DOHH2 (cell line): ENCODE measurements around the gene CDC42.

Experiments
- H3F3A ChIP-seq: fragments of 200-600 bp; sonication (generic), shearing (Covaris generic); 2 replicates; pipeline ENCODE4 v1.6.0; 2016; ENCODE audit warnings: antibody characterized with exemption, mild to moderate bottlenecking; ENCODE audit not compliant: control insufficient read depth, insufficient read depth
- H3K27ac ChIP-seq: fragments of 200-600 bp; sonication (generic); 2 replicates; pipeline ENCODE4 v1.5.1; 2014; ENCODE audit warnings: low read depth, mild to moderate bottlenecking, low read length, moderate library complexity
- H3K27me3 ChIP-seq: fragments of 200-600 bp; sonication (generic); 2 replicates; pipeline ENCODE4 v1.6.1; 2014; ENCODE audit warnings: mild to moderate bottlenecking, low read length, mixed read lengths; ENCODE audit not compliant: control insufficient read depth
- H3K36me3 ChIP-seq: fragments of 200-600 bp; sonication (generic); 2 replicates; pipeline ENCODE4 v1.6.1; 2014; ENCODE audit warnings: mild to moderate bottlenecking, low read length, moderate library complexity, mixed read lengths; ENCODE audit not compliant: control insufficient read depth
- H3K4me1 ChIP-seq: fragments of 200-600 bp; sonication (generic); 2 replicates; pipeline ENCODE4 v1.6.1; 2014; ENCODE audit warnings: mild to moderate bottlenecking, low read length, mixed read lengths; ENCODE audit not compliant: control insufficient read depth
- H3K4me2 ChIP-seq: fragments of 200-600 bp; sonication (generic); 2 replicates; pipeline ENCODE4 v1.6.0; 2014; ENCODE audit warnings: mild to moderate bottlenecking, low read length, moderate library complexity
- H3K4me3 ChIP-seq: fragments of 200-600 bp; sonication (generic); 2 replicates; pipeline ENCODE4 v1.5.1; 2014; ENCODE audit warnings: mild to moderate bottlenecking, low read length, mixed read lengths
- H3K79me2 ChIP-seq: fragments of 200-600 bp; sonication (generic); 2 replicates; pipeline ENCODE4 v1.6.1; 2014; ENCODE audit warnings: mild to moderate bottlenecking, low read length, mixed read lengths; ENCODE audit not compliant: control insufficient read depth
- H3K9me2 ChIP-seq: fragments of 200-600 bp; sonication (generic); replicated peaks from 2 replicates; pipeline ENCODE4 v1.6.1; 2014; ENCODE audit warnings: mild to moderate bottlenecking, low read length, mixed read lengths; ENCODE audit not compliant: control insufficient read depth
- H3K9me3 ChIP-seq: fragments of 200-600 bp; sonication (generic); 2 replicates; pipeline ENCODE4 v1.6.1; 2014; ENCODE audit warnings: antibody characterized with exemption, low read length, mixed read lengths; ENCODE audit not compliant: control insufficient read depth, insufficient read depth
- H4K20me1 ChIP-seq: fragments of 200-600 bp; sonication (generic); 2 replicates; pipeline ENCODE4 v1.6.0; 2014; ENCODE audit warnings: low read depth, mild to moderate bottlenecking, antibody characterized with exemption, low read length, moderate library complexity; ENCODE audit not compliant: control insufficient read depth, insufficient read depth
- CTCF ChIP-seq: fragments of 200-600 bp; sonication (generic); IDR thresholded peaks from one replicate; pipeline ENCODE4 v1.5.1; 2014; ENCODE audit warnings: antibody characterized with exemption, mild to moderate bottlenecking, low read depth, low read length; ENCODE audit not compliant: poor library complexity, severe bottlenecking
- EZH2phosphoT487 ChIP-seq: fragments of 200-600 bp; sonication (generic); IDR thresholded peaks from 2 replicates; pipeline ENCODE4 v1.6.1; 2017; ENCODE audit warnings: borderline replicate concordance, mild to moderate bottlenecking, antibody characterized with exemption, low read length, moderate library complexity, mixed read lengths

The CDC42 gene

GRCh38 chr1:22132517-22133235 is 80.2 kb downstream of the CDC42 start:
- Histone ChIP-seq H3K4me1 (peaks cover 7% of the 10 kb centered on the region), H3K4me2 (no peak overlapping the region), H3K27ac (no peak overlapping the region)

GRCh38 chr1:22133247-22133930 is 80.9 kb downstream of the CDC42 start:
- Histone ChIP-seq H3K27me3 (no peaks in the 10 kb centered on the region), H3K4me2 (no peak overlapping the region), H3K9me2 (no peaks in the 10 kb centered on the region), H3K27ac (no peak overlapping the region), H4K20me1 (no peaks in the 10 kb centered on the region), H3K9me3 (no peaks in the 10 kb centered on the region), H3F3A (no peaks in the 10 kb centered on the region), H3K79me2 (no peaks in the 10 kb centered on the region), H3K4me3 (no peak overlapping the region), H3K36me3 (no peaks in the 10 kb centered on the region), H3K4me1 (peaks cover 12% of the 10 kb centered on the region)
- no peak for TF ChIP-seq EZH2phosphoT487

More at GRCh38 chr1:22132517-22133235, 80.2 kb downstream of the CDC42 start:
- Histone ChIP-seq H3K27me3 (no peaks in the 10 kb centered on the region), H4K20me1 (no peaks in the 10 kb centered on the region), H3K9me2 (no peaks in the 10 kb centered on the region), H3K4me3 (no peak overlapping the region), H3K9me3 (no peaks in the 10 kb centered on the region), H3K79me2 (no peaks in the 10 kb centered on the region), H3K36me3 (no peaks in the 10 kb centered on the region), H3F3A (no peaks in the 10 kb centered on the region)
- TF ChIP-seq EZH2phosphoT487 (no peak), CTCF (no peak)

- TF ChIP-seq EZH2phosphoT487 (no peak), CTCF (no peak)
Measured at GRCh38 chr1:22133931-22134324, 81.4 kb downstream of the CDC42 start.

More at GRCh38 chr1:22133931-22134324, 81.4 kb downstream of the CDC42 start:
- H3K27me3 ChIP-seq = no peaks in the 10 kb centered on the region
- no peaks in the 10 kb centered on the region for H3K36me3 ChIP-seq
- no peaks in the 10 kb centered on the region for H4K20me1 ChIP-seq
- H3K9me3 ChIP-seq = no peaks in the 10 kb centered on the region
- no peak overlapping the region for H3K4me2 ChIP-seq
- no peak overlapping the region for H3K4me3 ChIP-seq
- H3K4me1 ChIP-seq = peaks cover 12% of the 10 kb centered on the region
- no peaks in the 10 kb centered on the region for H3K79me2 ChIP-seq
- H3K9me2 ChIP-seq = no peaks in the 10 kb centered on the region
- no peaks in the 10 kb centered on the region for H3F3A ChIP-seq
- no peak overlapping the region for H3K27ac ChIP-seq
